ENCODE results near the gene DVL2.

DVL2 gene

GRCh38 chr17:7237266-7237760, 3.0 kb upstream of the DVL2 start:
- no peak for DNase-seq

- DNase-seq = no peak
These were observed 2.5 kb upstream of the DVL2 start for GRCh38 chr17:7236808-7237207.

- peak; percentile 70 for DNase-seq
These were observed 1.7 kb upstream of the DVL2 start for GRCh38 chr17:7235693-7236665.

- no peak for DNase-seq
These were observed 625 bp downstream of the DVL2 start for GRCh38 chr17:7233701-7234082.

GRCh38 chr17:7232114-7232513, 2.2 kb downstream of the DVL2 start:
- no peak for DNase-seq

GRCh38 chr17:7229504-7229903, 4.8 kb downstream of the DVL2 start:
- no peak for DNase-seq

- no peak for DNase-seq
These were observed 5.4 kb downstream of the DVL2 start for GRCh38 chr17:7228920-7229319.

GRCh38 chr17:7226721-7227710, 7.3 kb downstream of the DVL2 start:
- no peak for DNase-seq

- no peak for DNase-seq
These were observed 8.5 kb downstream of the DVL2 start for GRCh38 chr17:7225711-7226331.

- no peak for DNase-seq
These were observed 9.6 kb downstream of the DVL2 start for GRCh38 chr17:7224661-7225111.

GRCh38 chr17:7224110-7224509, 10.2 kb downstream of the DVL2 start:
- no peak for DNase-seq

GRCh38 chr17:7223375-7223774, 10.9 kb downstream of the DVL2 start:
- DNase-seq = no peak

GRCh38 chr17:7222972-7223292, 11.4 kb downstream of the DVL2 start:
- no peak for DNase-seq

GRCh38 chr17:7222093-7222971, 12.0 kb downstream of the DVL2 start:
- DNase-seq = no peak

- no peak for DNase-seq
These were observed 12.8 kb downstream of the DVL2 start for GRCh38 chr17:7221278-7222092.

- peak; percentile 86 for DNase-seq
These were observed 13.6 kb downstream of the DVL2 start for GRCh38 chr17:7220593-7221277.

GRCh38 chr17:7219812-7220592, 14.3 kb downstream of the DVL2 start, which contains the start of the genes ACADVL and DLG4:
Gene ACADVL (plus strand): TSS chr17:7219938. CDS start chr17:7219985, 47 bp downstream.
Gene DLG4 (minus strand): TSS chr17:7219836.
- peak; percentile 91 for DNase-seq

- DNase-seq = no peak
These were observed 15.0 kb downstream of the DVL2 start for GRCh38 chr17:7219229-7219811.

GRCh38 chr17:7218758-7219157, 15.6 kb downstream of the DVL2 start:
- DNase-seq = no peak
